ENCODE measurements around the gene OBP2B. TPM values are rescaled to one million over a fixed set of nuclear protein-coding genes. Genes with fewer than 3 reads are reported as not detected.
A peak's percentile ranks its signal among the peaks of the same experiment; 100 is the strongest.
"Not testable (repeated sequence)": the region's sequence is repeated elsewhere in the genome, so short reads cannot be mapped to it uniquely, and the experiment has no call there.

The OBP2B gene
- total and polyA plus RNA-seq, 9 donors = not detected

DNA sequence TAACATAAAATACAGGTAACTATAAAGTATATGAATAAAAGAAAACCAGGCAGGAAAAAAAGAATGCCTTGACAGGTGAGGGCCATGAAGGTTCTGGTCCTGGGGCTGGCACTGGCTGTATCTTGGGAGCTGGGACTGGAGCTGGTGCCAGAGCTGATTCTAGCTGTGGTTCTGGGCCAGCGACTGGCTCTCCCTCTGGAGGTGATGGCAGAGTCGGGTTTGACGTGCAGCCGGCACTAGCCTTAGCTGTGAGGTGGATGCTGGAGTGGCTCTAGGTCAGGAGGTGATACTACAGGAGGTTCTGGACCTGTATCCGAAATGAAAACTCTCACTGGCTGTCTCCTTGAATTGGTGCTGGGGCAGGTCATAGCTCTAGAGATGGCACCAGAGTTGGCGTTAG lies 22.3 kb downstream of the OBP2B start:
- Histone ChIP-seq H3K27ac (ENCODE audit: low read length) (no peak overlapping the region), H3K4me3 (ENCODE audit: low read length) (no peak overlapping the region), H3K27me3 (ENCODE audit: control insufficient read depth, insufficient read depth, low read length) (peaks cover 16% of the 10 kb centered on the region), H3K36me3 (ENCODE audit: control insufficient read depth, insufficient read depth, low read length) (no peaks in the 10 kb centered on the region), H3K9me3 (replicated peaks; ENCODE audit: control insufficient read depth, low read depth, low read length) (no peaks in the 10 kb centered on the region), H3K4me1 (ENCODE audit: control insufficient read depth, insufficient read depth, low read length) (peaks cover 4% of the 10 kb centered on the region)
- 100% methylated on average over 5 of the region's 6 CpGs for WGBS (ENCODE audit: insufficient coverage)
- no peak for DNase-seq

GRCh38 chr9:133184971-133185370 lies 24.1 kb downstream of the OBP2B start:
- H3K27me3 ChIP-seq (ENCODE audit: control insufficient read depth, insufficient read depth, low read length) = peaks cover 16% of the 10 kb centered on the region
- peak; percentile 90 for DNase-seq
- WGBS (ENCODE audit: insufficient coverage) = no CpG with 5 or more reads among the region's 8 CpGs

DNA sequence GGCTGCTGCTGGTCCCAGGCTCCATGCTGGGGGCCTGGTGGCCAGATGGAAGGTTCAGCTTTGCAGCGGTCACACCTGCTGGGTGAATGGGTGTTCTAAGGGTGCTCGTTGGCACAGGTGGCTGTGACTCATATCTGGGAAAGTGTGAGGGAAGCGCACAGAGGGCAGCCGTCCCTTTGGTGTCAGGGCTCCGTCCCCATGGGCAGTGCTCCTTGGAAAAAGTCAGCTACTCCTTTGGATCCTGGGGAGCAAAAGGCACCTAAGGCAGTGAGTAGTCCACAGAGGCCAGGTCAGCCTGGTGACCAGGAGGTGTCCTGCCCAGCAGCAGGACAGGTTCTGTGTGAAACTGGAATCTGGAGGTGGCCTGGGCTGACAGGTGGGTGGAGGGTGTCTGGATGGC lies 26.9 kb downstream of the OBP2B start:
- Histone ChIP-seq H3K27ac (ENCODE audit: low read length) (no peak overlapping the region), H3K4me3 (ENCODE audit: low read length) (no peak overlapping the region), H3K4me1 (ENCODE audit: control insufficient read depth, insufficient read depth, low read length) (peaks cover 4% of the 10 kb centered on the region), H3K36me3 (ENCODE audit: control insufficient read depth, insufficient read depth, low read length) (no peaks in the 10 kb centered on the region), H3K9me3 (replicated peaks; ENCODE audit: control insufficient read depth, low read depth, low read length) (no peaks in the 10 kb centered on the region), H3K27me3 (ENCODE audit: control insufficient read depth, insufficient read depth, low read length) (peaks cover 15% of the 10 kb centered on the region)
- 89% methylated on average over 5 of the region's 5 CpGs for WGBS (ENCODE audit: insufficient coverage)
- DNase-seq = no peak

More at GRCh38 chr9:133184971-133185370, 24.1 kb downstream of the OBP2B start:
- no peak overlapping the region for H3K4me3 ChIP-seq (ENCODE audit: low read length)
- no peak overlapping the region for H3K27ac ChIP-seq (ENCODE audit: low read length)
- H3K36me3 ChIP-seq (ENCODE audit: control insufficient read depth, insufficient read depth, low read length) = no peaks in the 10 kb centered on the region
- peaks cover 4% of the 10 kb centered on the region for H3K4me1 ChIP-seq (ENCODE audit: control insufficient read depth, insufficient read depth, low read length)
- no peaks in the 10 kb centered on the region for H3K9me3 ChIP-seq (replicated peaks; ENCODE audit: control insufficient read depth, low read depth, low read length)

GRCh38 chr9:133181561-133181960 lies 27.5 kb downstream of the OBP2B start:
- peaks cover 4% of the 10 kb centered on the region for H3K4me1 ChIP-seq (ENCODE audit: control insufficient read depth, insufficient read depth, low read length)
- H3K27me3 ChIP-seq (ENCODE audit: control insufficient read depth, insufficient read depth, low read length) = peaks cover 10% of the 10 kb centered on the region
- no peaks in the 10 kb centered on the region for H3K36me3 ChIP-seq (ENCODE audit: control insufficient read depth, insufficient read depth, low read length)
- H3K9me3 ChIP-seq (replicated peaks; ENCODE audit: control insufficient read depth, low read depth, low read length) = no peaks in the 10 kb centered on the region
- H3K27ac ChIP-seq (ENCODE audit: low read length) = no peak overlapping the region
- WGBS (ENCODE audit: insufficient coverage) = no CpG with 5 or more reads among the region's 3 CpGs
- DNase-seq = no peak
- no peak overlapping the region for H3K4me3 ChIP-seq (ENCODE audit: low read length)

DNA sequence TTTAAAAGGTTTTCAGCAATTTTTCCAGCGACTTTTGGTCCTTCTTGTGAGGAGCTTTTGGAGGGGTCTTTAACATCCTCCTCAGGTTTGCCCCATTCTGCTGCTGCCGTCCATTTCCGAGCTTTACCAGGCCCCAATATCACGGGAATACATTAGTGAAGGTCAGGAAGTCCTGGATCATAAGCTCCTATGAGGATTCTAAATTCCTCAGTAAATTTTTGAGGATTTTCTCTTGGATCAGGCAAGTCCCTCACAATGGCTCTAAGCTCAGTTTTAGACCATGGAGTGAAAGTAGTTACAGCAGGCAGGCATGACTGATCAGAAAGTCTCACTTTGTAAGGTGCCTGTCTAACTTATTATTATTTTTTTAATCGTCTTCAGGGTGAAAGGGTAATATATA lies 28.1 kb downstream of the OBP2B start:
- no peaks in the 10 kb centered on the region for H3K9me3 ChIP-seq (replicated peaks; ENCODE audit: control insufficient read depth, low read depth, low read length)
- WGBS (ENCODE audit: insufficient coverage) = no CpG with 5 or more reads among the region's 5 CpGs
- H3K4me1 ChIP-seq (ENCODE audit: control insufficient read depth, insufficient read depth, low read length) = peaks cover 3% of the 10 kb centered on the region
- no peak overlapping the region for H3K4me3 ChIP-seq (ENCODE audit: low read length)
- no peak for DNase-seq
- peak overlapping the region; percentile 43 for H3K27ac ChIP-seq (ENCODE audit: low read length)
- H3K36me3 ChIP-seq (ENCODE audit: control insufficient read depth, insufficient read depth, low read length) = no peaks in the 10 kb centered on the region
- peaks cover 8% of the 10 kb centered on the region for H3K27me3 ChIP-seq (ENCODE audit: control insufficient read depth, insufficient read depth, low read length)

DNA sequence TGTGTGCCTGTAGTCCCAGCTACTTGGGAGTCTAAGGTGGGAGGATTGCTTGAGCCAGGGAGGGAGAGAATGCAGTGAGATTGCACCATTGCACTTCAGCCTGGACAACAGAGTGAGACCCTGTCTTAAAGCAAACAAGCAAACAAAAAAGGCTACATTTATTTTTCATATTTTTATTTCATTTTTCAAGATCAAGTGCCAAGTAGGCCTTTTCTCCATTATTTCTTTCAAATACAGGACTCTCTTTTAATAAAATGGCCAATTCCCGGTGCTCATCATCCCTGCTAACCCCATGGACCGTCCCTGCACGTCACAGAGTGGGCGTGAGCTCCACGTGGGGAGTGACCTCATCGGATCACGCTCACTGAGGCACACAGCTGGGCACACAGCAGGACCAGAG lies 36.0 kb downstream of the OBP2B start:
- DNase-seq = no peak
- Histone ChIP-seq H3K36me3 (ENCODE audit: control insufficient read depth, insufficient read depth, low read length) (no peaks in the 10 kb centered on the region), H3K9me3 (replicated peaks; ENCODE audit: control insufficient read depth, low read depth, low read length) (no peaks in the 10 kb centered on the region), H3K4me3 (ENCODE audit: low read length) (no peak overlapping the region), H3K27ac (ENCODE audit: low read length) (no peak overlapping the region), H3K27me3 (ENCODE audit: control insufficient read depth, insufficient read depth, low read length) (peaks cover 5% of the 10 kb centered on the region), H3K4me1 (ENCODE audit: control insufficient read depth, insufficient read depth, low read length) (no peaks in the 10 kb centered on the region)
- 82% methylated on average over 3 of the region's 7 CpGs for WGBS (ENCODE audit: insufficient coverage)

- WGBS (ENCODE audit: insufficient coverage) = 68% methylated on average over 29 of the region's 29 CpGs
- peaks cover 5% of the 10 kb centered on the region for H3K27me3 ChIP-seq (ENCODE audit: control insufficient read depth, insufficient read depth, low read length)
- no peaks in the 10 kb centered on the region for H3K9me3 ChIP-seq (replicated peaks; ENCODE audit: control insufficient read depth, low read depth, low read length)
- H3K36me3 ChIP-seq (ENCODE audit: control insufficient read depth, insufficient read depth, low read length) = no peaks in the 10 kb centered on the region
- H3K4me3 ChIP-seq (ENCODE audit: low read length) = no peak overlapping the region
- peaks cover 7% of the 10 kb centered on the region for H3K4me1 ChIP-seq (ENCODE audit: control insufficient read depth, insufficient read depth, low read length)
- no peak for DNase-seq
- H3K27ac ChIP-seq (ENCODE audit: low read length) = no peak overlapping the region
Measured at GRCh38 chr9:133171161-133171961, 37.7 kb downstream of the OBP2B start.

- WGBS (ENCODE audit: insufficient coverage) = 70% methylated on average over 7 of the region's 11 CpGs
Measured at GRCh38 chr9:133170716-133171115, 38.3 kb downstream of the OBP2B start.

DNA sequence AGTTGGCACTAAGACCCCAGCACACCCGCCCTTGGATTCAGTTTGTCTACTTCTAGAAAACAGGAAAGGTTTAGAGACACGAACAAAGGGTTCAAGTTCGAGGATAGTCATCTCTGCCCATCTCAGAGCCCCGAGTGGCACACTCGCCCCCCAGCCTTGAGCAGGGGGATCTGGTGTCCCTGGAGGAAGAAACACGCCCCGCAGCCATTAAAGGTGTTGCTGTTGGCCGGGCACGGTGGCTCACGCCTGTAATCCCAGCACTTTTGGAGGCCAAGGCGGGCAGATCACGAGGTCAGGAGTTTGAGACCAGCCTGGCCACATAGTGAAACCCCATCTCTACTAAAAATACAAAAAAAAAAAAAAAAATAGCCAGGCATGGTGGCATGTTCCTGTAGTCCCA lies 39.4 kb downstream of the OBP2B start:
- H3K27ac ChIP-seq (ENCODE audit: low read length); H3K4me3 ChIP-seq (ENCODE audit: low read length); H3K4me1 ChIP-seq (ENCODE audit: control insufficient read depth, insufficient read depth, low read length); H3K9me3 ChIP-seq (replicated peaks; ENCODE audit: control insufficient read depth, low read depth, low read length); H3K36me3 ChIP-seq (ENCODE audit: control insufficient read depth, insufficient read depth, low read length); DNase-seq; H3K27me3 ChIP-seq (ENCODE audit: control insufficient read depth, insufficient read depth, low read length): not testable (repeated sequence)
- WGBS (ENCODE audit: insufficient coverage) = 87% methylated on average over 7 of the region's 12 CpGs

More at GRCh38 chr9:133170716-133171115, 38.3 kb downstream of the OBP2B start:
- Histone ChIP-seq H3K4me3 (ENCODE audit: low read length) (no peak overlapping the region), H3K27me3 (ENCODE audit: control insufficient read depth, insufficient read depth, low read length) (peaks cover 7% of the 10 kb centered on the region), H3K9me3 (replicated peaks; ENCODE audit: control insufficient read depth, low read depth, low read length) (no peaks in the 10 kb centered on the region), H3K4me1 (ENCODE audit: control insufficient read depth, insufficient read depth, low read length) (peaks cover 7% of the 10 kb centered on the region), H3K36me3 (ENCODE audit: control insufficient read depth, insufficient read depth, low read length) (no peaks in the 10 kb centered on the region), H3K27ac (ENCODE audit: low read length) (no peak overlapping the region)
- no peak for DNase-seq

GRCh38 chr9:133169102-133169501 lies 39.9 kb downstream of the OBP2B start:
- no peak for DNase-seq
- Histone ChIP-seq H3K4me1 (ENCODE audit: control insufficient read depth, insufficient read depth, low read length) (peaks cover 11% of the 10 kb centered on the region), H3K9me3 (replicated peaks; ENCODE audit: control insufficient read depth, low read depth, low read length) (no peaks in the 10 kb centered on the region), H3K27ac (ENCODE audit: low read length) (no peak overlapping the region), H3K36me3 (ENCODE audit: control insufficient read depth, insufficient read depth, low read length) (no peaks in the 10 kb centered on the region), H3K4me3 (ENCODE audit: low read length) (no peak overlapping the region), H3K27me3 (ENCODE audit: control insufficient read depth, insufficient read depth, low read length) (peaks cover 15% of the 10 kb centered on the region)
- WGBS (ENCODE audit: insufficient coverage) = 88% methylated on average over 13 of the region's 13 CpGs
